Adrenal gland (tissue), 12 donors: Measurements from ENCODE around the gene TPRN. TPM values are rescaled to one million over a fixed set of nuclear protein-coding genes. Genes with fewer than 3 reads are reported as not detected.

Experiments
- DNase-seq, 7 donors: peaks; one replicate each; pipeline ENCODE4 v3.0.0-alpha.2; 2019 to 2020
- H3K27ac ChIP-seq, 5 donors: fragments of 200-600 bp; sonication (generic) in 4 of 5; 1 replicate in 3 of 5; 2 replicates in 2 of 5; pipeline versions ENCODE4 v1.5.1 to v1.8.0; 2016 to 2020; ENCODE audit warnings: mild to moderate bottlenecking in 1 of 5
- H3K27me3 ChIP-seq: fragments of 200-600 bp; 2 replicates; pipeline ENCODE4 v1.8.0; 2021
- H3K36me3 ChIP-seq, 2 donors: fragments of 200-600 bp; replicated peaks in 1 of 2; 1 replicate in 1 of 2; 2 replicates in 1 of 2; pipeline versions ENCODE4 v1.5.1 to v1.8.0; 2018 to 2022
- H3K4me1 ChIP-seq, 2 donors: fragments of 200-600 bp; replicated peaks in 1 of 2; 1 replicate in 1 of 2; 2 replicates in 1 of 2; pipeline versions ENCODE4 v1.5.1 to v1.8.0; 2018 to 2021
- H3K4me3 ChIP-seq, 4 donors: fragments of 200-600 bp; sonication (generic) in 3 of 4; one replicate each; pipeline ENCODE4 v1.5.1; 2016 to 2018
- H3K9me3 ChIP-seq, 3 donors: fragments of 200-600 bp; sonication (generic) in 1 of 3; replicated peaks in 1 of 3; 1 replicate in 2 of 3; 2 replicates in 1 of 3; pipeline versions ENCODE4 v1.5.1 to v1.8.0; 2016 to 2021
- POLR2A ChIP-seq, 2 donors: fragments of 450-650 bp; IDR thresholded peaks; one replicate each; pipeline ENCODE4 v1.6.1; 2017; ENCODE audit warnings: antibody characterized with exemption in 2 of 2, mild to moderate bottlenecking in 2 of 2, moderate library complexity in 1 of 2
- WGBS, 4 donors: extraction: QIAGEN DNeasy Blood & Tissue Kit in 2 of 4; methylation state at CpG; one replicate each; pipeline versions ENCODE4 v1.1.5 to v1.1.7; 2013 to 2017; 5-methylcytosine and 5-hydroxymethylcytosine counted together
- intact Hi-C, 2 donors: fragments of 100-400 bp; cut with DNase I; formaldehyde crosslinking; loops; one replicate each; pipeline versions ENCODE4 v1.14.1 to v1.15.0; 2022 to 2023
- polyA plus RNA-seq, 3 donors: library from polyadenylated mRNA; stranded (reverse); fragments of 200-250 nt in 2 of 3; fragments of 350-450 nt in 1 of 3; fragmentation: Illumina TruSeq in 1 of 3; extraction: RNeasy Lipid Tissue Mini Kit (QIAGEN cat#74804) in 1 of 3; gene quantifications; one replicate each; pipeline ENCODE4 v1.2.3, GENCODE V29; 2013 to 2014
- total RNA-seq, 9 donors: library from RNA; depleted of rRNA in 4 of 9; stranded (reverse); fragments of >200 nt in 4 of 9; fragments of 120-200 nt in 1 of 9; fragmentation: NEBNext Ultra II Directional in 1 of 9; extraction: Animal tissue kit (Norgen Biotek cat#: 25700) in 1 of 9; gene quantifications; one replicate each; pipeline versions ENCODE4 v1.1.0 to v1.2.4, GENCODE V29; 2013 to 2023
- TF ChIP-seq, protein P1 (sequence below), 6 experiments: fragments of 450-650 bp in 4 of 6; fragments of 200-600 bp in 2 of 6; sonication (generic) in 1 of 6; IDR thresholded peaks; 1 replicate in 5 of 6; 2 replicates in 1 of 6; pipeline versions ENCODE4 v1.5.1 to v1.8.0; 2016 to 2021; ENCODE audit warnings: antibody characterized with exemption in 6 of 6, mild to moderate bottlenecking in 2 of 6, moderate library complexity in 1 of 6
- donor health status: healthy with polysubstance abuse.
- donor health status: Bipolar disorder and iron deficiency.
- donor health status: DM: yes; HTN: yes; CAD: no.
- donor health status: DM: no; HTN: no; CAD: no.
- donor health status: DM: no; HTN: no; CAD: no.
- donor health status: DM: yes; HTN: yes; CAD: no.

Gene TPRN
- total and polyA plus RNA-seq, 12 donors: 1.4 to 23.5 (median 8.5) TPM

- Histone ChIP-seq H3K27me3 (no peaks in the 10 kb centered on the region), H3K4me1 (peaks cover 15 to 47% of the 10 kb centered on the region in 2 donors), H3K36me3 (no peaks in the 10 kb centered on the region), H3K27ac (peak within 1 kb of the TSS in 4 of 5 donors; percentile 70 to 97 (median 78)), H3K9me3 (no peaks in the 10 kb centered on the region), H3K4me3 (peak within 1 kb of the TSS; percentile 44 to 98 (median 76))
- TF ChIP-seq, protein P1, sequence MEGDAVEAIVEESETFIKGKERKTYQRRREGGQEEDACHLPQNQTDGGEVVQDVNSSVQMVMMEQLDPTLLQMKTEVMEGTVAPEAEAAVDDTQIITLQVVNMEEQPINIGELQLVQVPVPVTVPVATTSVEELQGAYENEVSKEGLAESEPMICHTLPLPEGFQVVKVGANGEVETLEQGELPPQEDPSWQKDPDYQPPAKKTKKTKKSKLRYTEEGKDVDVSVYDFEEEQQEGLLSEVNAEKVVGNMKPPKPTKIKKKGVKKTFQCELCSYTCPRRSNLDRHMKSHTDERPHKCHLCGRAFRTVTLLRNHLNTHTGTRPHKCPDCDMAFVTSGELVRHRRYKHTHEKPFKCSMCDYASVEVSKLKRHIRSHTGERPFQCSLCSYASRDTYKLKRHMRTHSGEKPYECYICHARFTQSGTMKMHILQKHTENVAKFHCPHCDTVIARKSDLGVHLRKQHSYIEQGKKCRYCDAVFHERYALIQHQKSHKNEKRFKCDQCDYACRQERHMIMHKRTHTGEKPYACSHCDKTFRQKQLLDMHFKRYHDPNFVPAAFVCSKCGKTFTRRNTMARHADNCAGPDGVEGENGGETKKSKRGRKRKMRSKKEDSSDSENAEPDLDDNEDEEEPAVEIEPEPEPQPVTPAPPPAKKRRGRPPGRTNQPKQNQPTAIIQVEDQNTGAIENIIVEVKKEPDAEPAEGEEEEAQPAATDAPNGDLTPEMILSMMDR (IDR thresholded peaks at IDR 0.05): no peak
- peak in 1 of 2 donors; percentile 61 for TF ChIP-seq POLR2A (IDR thresholded peaks at IDR 0.05)
- intact Hi-C loops: no loop called here
- peak; percentile 88 to 95 (median 93) for DNase-seq
- WGBS, 4 donors: 0 to 1% (median 0%) methylated on average over 10 to 98 of the region's 98 CpGs
Measured at GRCh38 chr9:137205126-137206069, 4.9 kb upstream of the TPRN start, which contains the start of the genes NDOR1 and TMEM203. TSS of gene NDOR1 (plus strand) at chr9:137205700. CDS start at chr9:137205778, 78 bp downstream. TSS of gene TMEM203 (minus strand) at chr9:137205648. CDS start at chr9:137205414, 234 bp downstream.

DNA sequence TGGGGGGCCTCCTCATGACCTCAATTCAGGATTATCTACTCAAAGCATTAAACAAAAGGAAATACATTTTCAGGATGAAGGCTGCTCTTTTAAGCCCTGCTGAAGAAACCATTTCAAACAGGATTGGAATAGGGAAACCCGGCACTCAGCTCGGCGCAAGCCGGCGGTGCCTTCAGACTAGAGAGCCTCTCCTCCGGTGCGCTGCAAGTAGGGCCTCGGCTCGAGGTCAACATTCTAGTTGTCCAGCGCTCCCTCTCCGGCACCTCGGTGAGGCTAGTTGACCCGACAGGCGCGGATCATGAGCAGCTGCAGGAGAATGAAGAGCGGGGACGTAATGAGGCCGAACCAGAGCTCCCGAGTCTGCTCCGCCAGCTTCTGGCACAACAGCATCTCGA is 4.2 kb upstream of the TPRN start:
- no peak for TF ChIP-seq POLR2A (IDR thresholded peaks at IDR 0.05)
- TF ChIP-seq, protein P1 (IDR thresholded peaks at IDR 0.05): no peak
- Histone ChIP-seq H3K27me3 (no peaks in the 10 kb centered on the region), H3K36me3 (no peaks in the 10 kb centered on the region), H3K4me3 (peak overlapping the region; percentile 44 to 98 (median 76)), H3K4me1 (peaks cover 15 to 47% of the 10 kb centered on the region in 2 donors), H3K27ac (peak overlapping the region in 4 of 5 donors; percentile 70 to 97 (median 78)), H3K9me3 (no peaks in the 10 kb centered on the region)
- WGBS, 4 donors: 10 to 28% (median 15%) methylated on average over 11 to 21 of the region's 21 CpGs
- intact Hi-C loops: no loop called here
- DNase-seq: no peak

DNA sequence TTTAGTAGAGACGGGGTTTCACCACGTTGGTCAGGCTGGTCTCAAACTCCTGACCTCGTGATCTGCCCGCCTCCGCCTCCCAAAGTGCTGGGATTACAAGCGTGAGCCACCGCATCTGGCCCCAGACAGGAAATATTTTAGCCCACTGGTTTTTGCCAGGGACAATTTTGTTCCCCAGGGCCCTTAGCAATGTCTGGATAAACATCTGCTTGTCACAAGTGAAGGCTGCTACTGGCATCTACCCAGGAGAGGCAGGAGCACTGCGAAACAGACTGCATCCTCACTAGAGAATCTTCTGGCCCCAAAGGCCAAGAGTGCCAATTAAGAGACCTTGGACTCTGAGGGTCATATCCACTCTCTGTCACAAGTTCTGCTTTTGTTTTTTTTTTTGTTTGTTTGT is 2.4 kb upstream of the TPRN start:
- H3K9me3 ChIP-seq: no peaks in the 10 kb centered on the region
- H3K27ac ChIP-seq: no peak overlapping the region
- TF ChIP-seq, protein P1 (IDR thresholded peaks at IDR 0.05): no peak
- no peak for TF ChIP-seq POLR2A (IDR thresholded peaks at IDR 0.05)
- DNase-seq: no peak
- no peaks in the 10 kb centered on the region for H3K27me3 ChIP-seq
- H3K36me3 ChIP-seq: no peaks in the 10 kb centered on the region
- 69 to 82% (median 78%) methylated on average over 8 of the region's 8 CpGs for WGBS, 4 donors
- H3K4me1 ChIP-seq: peaks cover 15 to 64% of the 10 kb centered on the region in 2 donors
- no peak overlapping the region for H3K4me3 ChIP-seq
- intact Hi-C loops: no loop called here

DNA sequence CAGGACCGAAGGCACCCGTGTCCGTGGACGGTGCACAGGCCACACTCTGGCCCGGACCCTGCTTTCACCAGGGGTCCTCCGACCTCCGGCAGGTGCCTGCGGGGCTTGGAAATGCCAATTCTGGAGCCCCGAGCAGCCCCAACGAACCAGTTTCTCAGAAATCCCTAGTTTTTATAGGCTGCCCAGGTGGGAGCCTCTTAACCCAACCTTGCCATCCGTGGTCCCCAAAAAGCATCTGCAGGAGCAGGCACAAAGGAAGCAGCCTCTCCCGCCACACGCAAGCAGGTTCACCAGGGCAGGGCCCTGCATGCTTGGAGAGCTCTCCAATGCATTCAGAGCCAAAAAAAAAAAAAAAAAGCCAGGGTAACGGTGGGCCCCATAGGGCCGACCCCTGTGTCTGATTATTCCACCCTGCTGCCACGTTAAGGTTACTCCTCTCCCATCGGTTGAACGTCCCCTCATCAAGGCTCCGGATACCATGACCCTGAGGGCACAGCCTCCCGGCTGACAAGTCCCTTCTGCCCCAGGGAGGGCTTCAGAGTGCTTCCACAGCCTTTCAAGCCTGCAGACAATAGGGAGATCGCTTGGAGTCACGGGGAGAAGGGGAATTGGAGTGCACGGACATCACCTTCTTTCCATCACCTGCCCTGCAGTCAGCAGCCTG is 796 bp upstream of the TPRN start:
- Histone ChIP-seq H3K36me3 (no peaks in the 10 kb centered on the region), H3K27me3 (no peaks in the 10 kb centered on the region), H3K4me1 (peaks cover 15 to 64% of the 10 kb centered on the region in 2 donors), H3K4me3 (peak overlapping the region in 3 of 4 donors; percentile 14 to 61 (median 59)), H3K9me3 (no peaks in the 10 kb centered on the region), H3K27ac (peak overlapping the region in 4 of 5 donors; percentile 52 to 86 (median 70))
- intact Hi-C loops: no loop called here
- no peak for DNase-seq
- whole genome bisulfite sequencing, 4 donors: 15 to 18% (median 17%) methylated on average over 13 to 23 of the region's 23 CpGs
- TF ChIP-seq, protein P1 (IDR thresholded peaks at IDR 0.05): no peak
- peak in 1 of 2 donors; percentile 30 for TF ChIP-seq POLR2A (IDR thresholded peaks at IDR 0.05)
